Suprapubic skin (tissue), 4 donors: Measurements from ENCODE around the gene NUDT9.

Experiments
- POLR2A ChIP-seq, 2 donors: fragments of 450-650 bp; IDR thresholded peaks; one replicate each; pipeline ENCODE4 v1.6.1; 2017; ENCODE audit warnings: antibody characterized with exemption in 2 of 2, mild to moderate bottlenecking in 2 of 2, moderate library complexity in 2 of 2
- POLR2AphosphoS5 ChIP-seq, 3 donors: sonication (generic); formaldehyde crosslinking; IDR thresholded peaks; one replicate each; pipeline ENCODE4 v1.6.1; 2017; ENCODE audit warnings: antibody characterized with exemption in 3 of 3
- TF ChIP-seq, protein P1 (sequence below), 2 donors: fragments of 200-600 bp in 1 of 2; fragments of 450-650 bp in 1 of 2; sonication (generic) in 1 of 2; IDR thresholded peaks; one replicate each; pipeline ENCODE4 v1.5.1; 2016 to 2019; ENCODE audit warnings: antibody characterized with exemption in 2 of 2, mild to moderate bottlenecking in 1 of 2, moderate library complexity in 1 of 2

GRCh38 chr4:87499403-87500091 lies 77.2 kb downstream of the NUDT9 start:
- TF ChIP-seq POLR2A (IDR thresholded peaks at IDR 0.05) (no peak), POLR2AphosphoS5 (IDR thresholded peaks at IDR 0.05) (no peak)
- TF ChIP-seq, protein P1, sequence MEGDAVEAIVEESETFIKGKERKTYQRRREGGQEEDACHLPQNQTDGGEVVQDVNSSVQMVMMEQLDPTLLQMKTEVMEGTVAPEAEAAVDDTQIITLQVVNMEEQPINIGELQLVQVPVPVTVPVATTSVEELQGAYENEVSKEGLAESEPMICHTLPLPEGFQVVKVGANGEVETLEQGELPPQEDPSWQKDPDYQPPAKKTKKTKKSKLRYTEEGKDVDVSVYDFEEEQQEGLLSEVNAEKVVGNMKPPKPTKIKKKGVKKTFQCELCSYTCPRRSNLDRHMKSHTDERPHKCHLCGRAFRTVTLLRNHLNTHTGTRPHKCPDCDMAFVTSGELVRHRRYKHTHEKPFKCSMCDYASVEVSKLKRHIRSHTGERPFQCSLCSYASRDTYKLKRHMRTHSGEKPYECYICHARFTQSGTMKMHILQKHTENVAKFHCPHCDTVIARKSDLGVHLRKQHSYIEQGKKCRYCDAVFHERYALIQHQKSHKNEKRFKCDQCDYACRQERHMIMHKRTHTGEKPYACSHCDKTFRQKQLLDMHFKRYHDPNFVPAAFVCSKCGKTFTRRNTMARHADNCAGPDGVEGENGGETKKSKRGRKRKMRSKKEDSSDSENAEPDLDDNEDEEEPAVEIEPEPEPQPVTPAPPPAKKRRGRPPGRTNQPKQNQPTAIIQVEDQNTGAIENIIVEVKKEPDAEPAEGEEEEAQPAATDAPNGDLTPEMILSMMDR (IDR thresholded peaks at IDR 0.05): no peak
